HEK293 (cell line): ENCODE data around the gene SRP19.

Experiments used
- CTCF ChIA-PET: fragments of 350-600 bp; formaldehyde crosslinking; extraction: SDS; loops from one replicate; lab custom pipeline; 2021; ENCODE audit warnings: antibody characterized with exemption; lab: Yijun Ruan, JAX
- POLR2A ChIA-PET: fragments of 300-600 bp; formaldehyde crosslinking; extraction: SDS; loops from one replicate; lab custom pipeline; 2020; ENCODE audit warnings: antibody characterized with exemption, inconsistent platforms; lab: Yijun Ruan, JAX
- H3K27ac ChIP-seq: fragments of 200-500 bp; sonication (Bioruptor generic); 2 replicates; pipeline ENCODE4 v1.5.1; 2014; ENCODE audit warnings: low read depth, low read length, control low read depth, inconsistent platforms; ENCODE audit errors: extremely low read depth
- H3K36me3 ChIP-seq, 2 experiments: fragments of 200-500 bp in 1 of 2; sonication (Bioruptor generic) in 1 of 2; 1 replicate in 1 of 2; 2 replicates in 1 of 2; pipeline ENCODE4 v1.5.1; 2014 to 2017; ENCODE audit warnings: inconsistent platforms in 2 of 2, low read length in 2 of 2; ENCODE audit not compliant: control insufficient read depth in 2 of 2, insufficient read depth in 1 of 2
- H3K4me1 ChIP-seq: fragments of 200-500 bp; sonication (Bioruptor generic); 2 replicates; pipeline ENCODE4 v1.5.1; 2014; ENCODE audit warnings: mild to moderate bottlenecking, low read length, inconsistent platforms; ENCODE audit not compliant: control insufficient read depth, insufficient read depth
- H3K4me3 ChIP-seq: 2 replicates; pipeline ENCODE4 v1.5.1; 2011; ENCODE audit warnings: low read depth, mild to moderate bottlenecking, control low read depth, low read length, moderate library complexity
- H3K9me3 ChIP-seq: fragments of 200-500 bp; sonication (Bioruptor generic); 2 replicates; pipeline ENCODE4 v1.5.1; 2014; ENCODE audit warnings: low read depth, low read length, inconsistent platforms; ENCODE audit not compliant: control insufficient read depth, insufficient read depth
- BCL11B ChIP-seq: fragments of 450-650 bp; formaldehyde crosslinking; IDR thresholded peaks from 2 replicates; pipeline ENCODE4 v1.5.1; 2016; ENCODE audit warnings: low read depth, missing biosample characterization, missing genetic modification characterization
- BCL6B ChIP-seq: fragments of 450-650 bp; formaldehyde crosslinking; IDR thresholded peaks from 2 replicates; pipeline ENCODE4 v1.5.1; 2017; ENCODE audit warnings: missing biosample characterization, missing genetic modification characterization
- IKZF3 ChIP-seq: fragments of 450-650 bp; IDR thresholded peaks from 2 replicates; pipeline ENCODE4 v1.5.0; 2018; ENCODE audit warnings: missing biosample characterization, mild to moderate bottlenecking, missing genetic modification characterization, moderate library complexity
- PRDM6 ChIP-seq: fragments of 450-650 bp; formaldehyde crosslinking; IDR thresholded peaks from 2 replicates; pipeline ENCODE4 v1.5.1; 2017; ENCODE audit warnings: missing biosample characterization, missing genetic modification characterization
- TRIM28 ChIP-seq: IDR thresholded peaks from 2 replicates; pipeline ENCODE4 v1.6.1; 2011; ENCODE audit warnings: low read length, control low read depth, borderline replicate concordance
- ZBTB6 ChIP-seq: fragments of 450-650 bp; formaldehyde crosslinking; IDR thresholded peaks from 2 replicates; pipeline ENCODE4 v1.5.1; 2017; ENCODE audit warnings: missing biosample characterization, missing genetic modification characterization
- ZNF121 ChIP-seq: fragments of 450-650 bp; formaldehyde crosslinking; IDR thresholded peaks from 2 replicates; pipeline ENCODE4 v1.5.1; 2016; ENCODE audit warnings: missing biosample characterization, missing genetic modification characterization
- ZNF239 ChIP-seq: fragments of 450-650 bp; formaldehyde crosslinking; IDR thresholded peaks from 2 replicates; pipeline ENCODE4 v1.5.1; 2016; ENCODE audit warnings: missing biosample characterization, missing genetic modification characterization
- ZNF266 ChIP-seq: fragments of 450-650 bp; formaldehyde crosslinking; IDR thresholded peaks from 2 replicates; pipeline ENCODE4 v1.5.1; 2016; ENCODE audit warnings: missing biosample characterization, missing genetic modification characterization, low read depth
- ZNF398 ChIP-seq: fragments of 450-650 bp; formaldehyde crosslinking; IDR thresholded peaks from 2 replicates; pipeline ENCODE4 v1.5.1; 2017; ENCODE audit warnings: missing biosample characterization, missing genetic modification characterization
- ZNF510 ChIP-seq: fragments of 450-650 bp; formaldehyde crosslinking; IDR thresholded peaks from 2 replicates; pipeline ENCODE4 v1.5.1; 2018; ENCODE audit warnings: mild to moderate bottlenecking, missing genetic modification characterization, missing biosample characterization; ENCODE audit not compliant: insufficient replicate concordance
- ZNF548 ChIP-seq: fragments of 450-650 bp; formaldehyde crosslinking; IDR thresholded peaks from 2 replicates; pipeline ENCODE4 v1.5.1; 2016; ENCODE audit warnings: missing biosample characterization, missing genetic modification characterization
- ZNF571 ChIP-seq: fragments of 450-650 bp; formaldehyde crosslinking; IDR thresholded peaks from 2 replicates; pipeline ENCODE4 v1.5.0; 2017; ENCODE audit warnings: missing biosample characterization, missing genetic modification characterization
- ZNF610 ChIP-seq: fragments of 450-650 bp; formaldehyde crosslinking; IDR thresholded peaks from 2 replicates; pipeline ENCODE4 v1.5.1; 2016; ENCODE audit warnings: missing biosample characterization, missing genetic modification characterization, borderline replicate concordance
- ZNF658 ChIP-seq: fragments of 450-650 bp; formaldehyde crosslinking; IDR thresholded peaks from 2 replicates; pipeline ENCODE4; 2016; ENCODE audit warnings: missing biosample characterization, missing genetic modification characterization
- ZNF660 ChIP-seq: fragments of 450-650 bp; IDR thresholded peaks from 2 replicates; pipeline ENCODE4 v1.5.1; 2018; ENCODE audit warnings: missing biosample characterization, mild to moderate bottlenecking, missing genetic modification characterization
- ZSCAN30 ChIP-seq: fragments of 450-650 bp; IDR thresholded peaks from 2 replicates; pipeline ENCODE4 v1.5.1; 2018; ENCODE audit warnings: missing biosample characterization, mild to moderate bottlenecking, missing genetic modification characterization, moderate library complexity

Gene SRP19

GRCh38 chr5:112844489-112844888, 16.6 kb upstream of the SRP19 start:
- Histone ChIP-seq H3K27ac (no peak overlapping the region), H3K4me1 (no peaks in the 10 kb centered on the region; the same call in 1 of the 2 replicates), H3K36me3 (no peaks in the 10 kb centered on the region), H3K9me3 (no peaks in the 10 kb centered on the region), H3K4me3 (no peak overlapping the region)
- CTCF ChIA-PET, result interaction anchor here (0.6 to 0.9 kb wide), 3 partner anchors 22 to 352 kb away, joined by 3 to 4 read pairs (median 3); no protein-coding TSS in a partner anchor
- POLR2A ChIA-PET, result no interaction called here
- TF ChIP-seq ZNF610, result no peak
- TF ChIP-seq TRIM28, result no peak
- TF ChIP-seq ZNF548, result no peak
- TF ChIP-seq ZNF266 (tag by site-specific recombination), result no peak

- no peak overlapping the region for H3K27ac ChIP-seq
- ChIA-PET CTCF (no interaction called here), POLR2A (no interaction called here)
- H3K4me1 ChIP-seq, result no peaks in the 10 kb centered on the region; the same call in 1 of the 2 replicates
- H3K9me3 ChIP-seq, result no peaks in the 10 kb centered on the region
- TF ChIP-seq ZNF239 (tag by site-specific recombination), result peak; percentile 31; the same call in 1 of the 2 replicates
- no peak for TF ChIP-seq ZBTB6 (tag by site-specific recombination)
- H3K36me3 ChIP-seq, result no peaks in the 10 kb centered on the region
- H3K4me3 ChIP-seq, result no peak overlapping the region
Observed at GRCh38 chr5:112846556-112846955, 14.5 kb upstream of the SRP19 start.

GRCh38 chr5:112847306-112847705, 13.8 kb upstream of the SRP19 start:
- no peak overlapping the region for H3K4me3 ChIP-seq
- no peaks in the 10 kb centered on the region for H3K9me3 ChIP-seq
- no peak overlapping the region for H3K27ac ChIP-seq
- ChIA-PET POLR2A (no interaction called here), CTCF (no interaction called here)
- H3K4me1 ChIP-seq, result no peaks in the 10 kb centered on the region; the same call in 1 of the 2 replicates
- H3K36me3 ChIP-seq, result no peaks in the 10 kb centered on the region
- TF ChIP-seq BCL11B (tag by site-specific recombination), result no peak
- TF ChIP-seq BCL6B, result no peak
- peak; percentile 41; the same call in 1 of the 2 replicates for TF ChIP-seq IKZF3 (tag by site-specific recombination)
- 0 out of 2 replicates have a peak, but pooled peaks have one; percentile 18 for TF ChIP-seq ZNF660

- no peaks in the 10 kb centered on the region for H3K36me3 ChIP-seq
- no peaks in the 10 kb centered on the region; the same call in 1 of the 2 replicates for H3K4me1 ChIP-seq
- no peak overlapping the region for H3K4me3 ChIP-seq
- CTCF ChIA-PET, result interaction anchor here (0.5 to 1.6 kb wide), 34 partner anchors 9 to 758 kb away, joined by 3 to 26 read pairs (median 4); partner anchors contain the start of gene SRP19
- no peak overlapping the region for H3K27ac ChIP-seq
- no peaks in the 10 kb centered on the region for H3K9me3 ChIP-seq
- POLR2A ChIA-PET, result interaction anchor here (0.5 to 1.2 kb wide), 4 partner anchors 13 to 764 kb away, joined by 3 to 7 read pairs (median 3); partner anchors contain the start of gene SRP19
- peak; percentile 56; the same call in 1 of the 2 replicates for TF ChIP-seq ZSCAN30 (tag by site-specific recombination)
- no peak for TF ChIP-seq ZBTB6 (tag by site-specific recombination)
- no peak for TF ChIP-seq IKZF3 (tag by site-specific recombination)
- TF ChIP-seq ZNF571, result no peak
- TF ChIP-seq BCL6B, result no peak
- no peak for TF ChIP-seq PRDM6
- no peak for TF ChIP-seq ZNF398 (tag by site-specific recombination)
- peak; percentile 73; the same call in 1 of the 2 replicates for TF ChIP-seq ZNF121 (tag by site-specific recombination)
- no peak for TF ChIP-seq ZNF658 (tag by site-specific recombination)
- no peak for TF ChIP-seq ZNF510 (tag by site-specific recombination)
Observed at GRCh38 chr5:112848116-112848811, 12.8 kb upstream of the SRP19 start.
